CD1c-positive myeloid dendritic cell (primary cell): ENCODE measurements around the gene CDC42SE2.
A peak's percentile ranks its signal among the peaks of the same experiment; 100 is the strongest.
"Not testable (repeated sequence)": the region's sequence is repeated elsewhere in the genome, so short reads cannot be mapped to it uniquely, and the experiment has no call there.

ENCODE experiments used
- DNase-seq: peaks from one replicate; pipeline ENCODE4 v3.0.0-alpha.2; 2016; ENCODE audit errors: extremely low spot score

Gene CDC42SE2

DNA sequence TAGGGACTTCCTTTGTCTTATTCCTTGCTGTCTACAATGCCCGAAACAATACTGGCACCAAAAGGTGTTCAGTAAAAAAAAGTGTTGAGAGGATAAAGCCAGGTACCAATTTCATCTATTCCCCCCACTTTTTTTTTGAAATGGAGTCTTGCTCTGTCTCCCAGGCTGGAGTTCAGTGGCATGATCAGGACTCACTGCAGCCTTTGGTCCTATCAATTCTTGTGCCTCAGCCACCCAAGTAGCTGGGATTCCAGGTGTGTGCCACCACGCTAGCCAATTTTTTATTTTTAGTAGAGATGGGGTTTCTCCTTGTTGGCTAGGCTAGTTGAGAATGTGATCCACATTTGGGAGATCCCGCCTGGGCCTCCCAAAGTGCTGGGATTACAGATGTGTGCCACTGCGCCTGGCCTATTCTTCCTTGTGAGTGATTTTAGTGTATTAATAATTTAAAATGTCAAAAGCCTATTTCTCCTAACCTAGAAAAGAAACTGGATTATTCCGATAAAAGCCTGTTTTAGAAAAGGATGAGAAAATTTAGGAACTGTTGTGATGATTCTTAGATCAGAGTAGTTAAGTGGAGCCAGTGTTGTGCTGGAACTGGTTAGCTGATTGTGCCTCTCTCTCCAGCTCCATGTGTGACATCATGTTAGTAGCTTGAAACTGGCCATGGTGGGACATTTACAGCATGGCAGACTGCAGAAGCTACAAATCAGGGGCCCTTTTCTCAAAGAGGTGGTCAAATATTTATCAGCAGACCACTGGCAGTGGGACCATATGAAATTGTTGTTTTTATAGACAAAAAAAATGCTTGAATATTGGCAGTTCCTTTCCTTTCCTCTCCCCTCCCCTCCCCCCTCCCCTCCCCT lies 14.3 kb downstream of the CDC42SE2 start:
- DNase-seq: no peak

DNA sequence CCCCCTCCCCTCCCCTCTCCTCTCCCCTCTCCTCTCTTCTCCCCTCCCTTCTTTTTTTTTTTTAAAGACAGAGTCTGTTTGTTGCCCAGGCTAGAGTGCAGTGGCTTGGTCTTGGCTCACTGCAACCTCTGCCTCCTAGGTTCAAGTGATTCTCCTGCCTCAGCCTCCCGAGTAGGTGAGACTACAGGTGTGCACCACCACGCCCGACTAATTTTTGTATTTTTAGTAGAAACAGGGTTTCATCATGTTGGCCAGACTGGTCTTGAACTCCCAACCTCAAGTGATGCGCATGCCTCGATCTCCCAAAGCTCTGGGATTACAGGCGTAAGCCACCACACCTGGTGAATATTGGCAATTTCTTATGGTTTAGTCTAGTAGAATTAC lies 14.9 kb downstream of the CDC42SE2 start:
- not testable (repeated sequence) for DNase-seq

DNA sequence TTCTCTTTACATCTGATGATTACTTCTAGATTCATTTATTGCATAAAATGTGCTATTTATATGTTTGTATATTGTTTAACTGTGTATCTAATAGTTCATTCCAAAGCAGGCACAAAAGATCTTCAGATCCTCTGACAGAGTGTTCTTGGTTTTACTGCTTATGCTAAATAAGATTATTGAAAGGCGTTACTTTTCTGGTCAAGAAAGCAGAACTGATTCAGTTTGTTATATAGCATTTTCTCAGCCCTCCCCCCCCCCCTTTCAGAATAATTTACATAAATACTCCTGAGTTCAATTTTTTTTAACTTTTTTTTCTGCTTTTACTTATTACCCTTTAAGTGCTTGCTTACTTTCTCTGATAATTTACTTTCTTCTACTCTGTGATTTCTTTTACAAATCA lies 15.4 kb downstream of the CDC42SE2 start:
- DNase-seq: peak; percentile 44

DNA sequence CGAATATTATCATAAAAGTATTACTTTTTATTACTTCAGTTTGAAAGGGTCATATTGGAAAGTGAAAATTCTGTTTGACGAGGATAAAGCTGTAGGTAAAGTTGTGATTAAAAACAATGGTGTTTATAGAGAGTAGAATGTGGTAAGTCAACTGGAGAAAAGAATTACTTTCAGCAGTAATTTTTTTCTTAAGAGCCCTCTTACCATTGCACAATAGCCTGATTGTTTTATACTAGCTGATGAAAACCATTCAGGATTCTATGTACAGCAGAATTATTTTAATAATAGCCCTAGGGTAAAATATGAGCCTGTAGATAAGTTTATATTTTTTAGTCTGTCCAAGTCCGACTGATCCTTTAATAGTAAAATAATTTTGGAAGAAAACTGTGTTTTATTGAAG lies 16.6 kb downstream of the CDC42SE2 start:
- no peak for DNase-seq

DNA sequence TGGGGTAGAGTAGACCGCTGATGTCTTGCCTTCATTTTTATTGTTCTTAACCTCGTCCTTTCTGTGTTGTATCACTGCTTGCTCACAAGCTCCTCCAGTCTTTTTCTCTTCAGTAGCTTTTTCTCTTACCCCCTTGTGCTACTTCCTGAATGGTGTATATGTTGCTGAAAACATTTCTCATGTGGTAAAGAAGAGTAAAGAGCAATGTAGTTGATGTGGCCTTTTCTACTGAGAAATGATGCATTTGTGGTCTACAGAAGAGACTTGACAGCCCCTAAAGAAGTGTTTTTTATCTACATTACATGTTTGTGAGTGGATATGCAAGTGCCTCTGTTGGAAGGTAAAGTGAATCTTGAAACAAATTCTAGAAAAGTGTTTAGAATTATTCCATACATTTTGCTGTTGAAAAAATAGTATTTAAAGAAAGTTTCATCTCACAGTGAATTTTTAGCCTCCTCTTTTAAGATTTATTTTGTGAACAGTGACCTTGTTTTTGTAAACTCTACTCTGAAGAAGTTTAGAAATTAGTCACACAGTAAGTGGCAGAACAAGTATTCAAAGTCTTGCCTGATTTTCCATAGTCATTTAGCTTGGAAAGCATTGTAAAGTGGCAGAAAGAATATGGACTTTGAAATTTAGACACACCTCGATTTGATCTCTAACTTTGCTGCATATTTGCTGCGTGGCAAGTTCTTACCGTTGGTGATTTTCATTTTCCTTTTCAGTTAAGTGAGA lies 17.4 kb downstream of the CDC42SE2 start:
- peak; percentile 50 for DNase-seq

DNA sequence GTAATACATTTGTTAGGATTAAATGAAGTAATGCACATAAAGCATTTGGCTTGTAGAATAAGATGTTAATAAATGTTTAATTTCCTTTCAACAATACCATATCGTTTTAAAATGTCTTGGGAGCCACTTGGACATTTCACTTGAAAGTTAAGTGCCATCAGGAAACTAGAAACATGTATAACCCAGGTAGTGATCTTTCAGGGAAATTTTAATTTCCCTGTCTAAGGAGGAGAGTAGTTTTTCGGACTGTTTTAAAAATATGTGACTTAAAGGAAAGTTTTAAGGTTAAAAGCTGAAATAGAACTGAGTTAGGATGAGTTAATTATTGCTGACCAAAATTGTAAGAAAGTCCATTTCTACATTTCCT lies 18.0 kb downstream of the CDC42SE2 start:
- no peak for DNase-seq

DNA sequence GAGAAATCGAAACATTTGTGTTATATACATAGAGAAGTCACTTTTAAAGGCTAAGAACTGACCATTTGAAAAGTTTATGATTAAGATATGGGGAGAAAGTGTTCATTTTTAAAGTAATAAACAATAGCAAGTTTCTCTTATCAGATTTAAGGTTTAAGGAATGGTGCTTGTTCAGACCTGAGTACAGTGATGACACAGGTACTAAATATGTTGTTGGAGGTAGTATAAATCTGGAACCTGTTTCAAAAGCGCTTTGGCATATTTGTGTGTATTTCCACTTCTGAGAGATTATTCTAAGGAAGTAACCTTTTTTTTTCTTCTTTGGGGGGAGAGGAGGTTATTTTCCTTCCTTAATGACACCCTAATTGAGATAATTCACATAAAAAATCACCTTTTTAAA lies 18.4 kb downstream of the CDC42SE2 start:
- DNase-seq: no peak

DNA sequence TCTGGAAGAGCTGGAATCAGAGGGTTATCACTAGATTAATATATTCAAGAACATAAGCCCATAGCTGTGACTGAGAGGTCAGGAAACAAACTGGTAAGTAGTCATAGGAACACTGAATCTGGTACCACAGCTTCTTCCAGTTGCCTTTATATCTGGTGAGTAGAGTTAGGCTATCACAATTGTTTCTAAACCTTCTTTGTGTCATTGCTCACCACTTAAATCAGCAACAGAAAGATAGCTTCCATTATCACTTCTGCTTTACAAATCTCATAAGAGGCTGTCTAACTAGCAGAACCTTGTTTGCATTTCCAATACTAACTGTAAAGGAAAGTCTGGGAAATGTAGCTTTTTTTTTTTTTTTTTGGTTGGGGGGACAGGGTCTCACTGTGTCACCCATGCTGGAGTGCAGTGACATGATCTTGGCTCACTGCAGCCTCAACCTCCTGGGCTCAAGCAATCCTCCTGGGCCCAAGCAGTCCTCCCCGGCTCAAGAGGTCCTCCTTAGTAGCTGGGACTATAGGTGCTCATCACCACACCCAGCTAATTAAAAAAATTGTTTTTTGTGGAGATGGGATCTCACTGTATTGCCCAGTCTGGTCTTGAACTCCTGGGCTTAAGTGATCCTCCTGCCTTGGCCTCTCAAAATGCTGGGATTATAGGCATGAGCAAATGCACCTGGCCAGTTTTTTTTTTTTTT lies 22.0 kb downstream of the CDC42SE2 start:
- no peak for DNase-seq

DNA sequence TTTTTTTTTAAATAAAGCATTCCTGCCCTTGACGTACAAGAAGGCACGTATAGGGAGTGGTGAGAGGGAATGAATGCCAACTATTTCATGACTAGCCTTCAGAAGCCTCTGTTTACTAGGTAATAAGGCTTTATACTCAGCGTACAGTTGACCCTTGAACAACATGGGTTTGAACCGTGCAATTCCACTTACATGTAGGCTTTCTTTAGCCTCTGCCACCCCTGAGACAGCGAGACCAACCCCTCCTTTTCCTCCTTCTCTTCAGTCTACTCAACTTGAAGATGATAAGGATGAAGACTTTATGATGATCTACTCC lies 22.5 kb downstream of the CDC42SE2 start:
- no peak for DNase-seq

DNA sequence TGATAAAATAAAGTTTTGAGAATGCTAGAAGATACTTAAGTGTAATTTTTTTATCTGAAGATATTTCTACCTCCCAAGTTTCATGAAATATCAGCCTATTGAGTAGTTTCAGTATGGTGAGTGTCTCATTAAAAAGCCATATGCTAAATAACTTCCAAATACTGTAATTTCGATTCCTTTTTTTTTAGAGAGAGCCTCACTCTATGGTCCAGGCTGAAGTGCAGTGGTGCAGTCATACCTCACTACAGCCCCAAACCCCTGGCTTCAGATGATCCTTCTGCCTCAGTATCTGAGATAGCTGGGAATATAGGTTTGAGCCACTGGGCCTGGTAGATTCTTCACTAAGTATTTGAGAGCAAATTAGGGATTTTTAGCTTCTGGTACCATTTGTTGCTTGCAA lies 24.5 kb downstream of the CDC42SE2 start:
- DNase-seq: no peak

DNA sequence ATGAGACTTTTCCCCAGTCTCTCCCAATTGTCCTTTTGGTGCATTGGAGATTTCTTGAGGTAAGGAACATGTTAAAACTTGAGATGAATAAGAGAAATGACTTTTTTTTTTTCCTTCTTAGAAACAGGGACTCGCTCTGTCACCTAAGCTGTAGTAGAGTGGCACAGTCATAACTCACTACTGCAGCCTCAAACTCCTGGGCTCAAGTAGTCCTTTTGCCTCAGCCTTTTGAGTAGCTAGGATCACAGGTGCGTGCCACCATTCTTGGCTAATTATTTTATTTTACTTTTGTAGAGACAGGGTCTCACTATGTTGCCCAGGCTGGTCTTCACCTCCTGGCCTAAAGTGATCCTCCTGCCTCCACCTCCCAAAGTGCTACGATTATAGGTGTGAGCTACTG lies 25.9 kb downstream of the CDC42SE2 start:
- DNase-seq: no peak

DNA sequence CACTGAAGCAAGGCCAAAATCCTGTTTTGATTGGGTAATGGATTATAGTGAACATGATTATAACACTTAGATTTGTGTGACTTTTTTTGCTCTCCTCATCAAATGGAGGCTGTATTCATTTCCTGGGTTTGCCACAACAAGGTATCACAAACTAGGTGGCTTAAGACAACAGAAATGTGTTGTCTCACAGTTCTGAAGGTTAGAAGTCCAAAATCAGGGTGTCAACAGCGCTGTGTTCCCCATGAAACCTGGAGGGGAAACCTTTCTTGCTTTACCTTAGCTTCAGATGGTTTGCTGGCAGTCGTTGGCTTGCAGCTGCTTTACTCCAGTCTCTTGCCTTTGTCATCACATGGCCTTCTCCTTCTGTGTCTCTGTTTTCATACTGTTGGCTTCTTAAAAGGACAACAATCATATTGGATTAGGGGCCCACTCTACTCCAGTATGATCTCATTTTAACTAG lies 32.4 kb downstream of the CDC42SE2 start:
- DNase-seq: no peak

DNA sequence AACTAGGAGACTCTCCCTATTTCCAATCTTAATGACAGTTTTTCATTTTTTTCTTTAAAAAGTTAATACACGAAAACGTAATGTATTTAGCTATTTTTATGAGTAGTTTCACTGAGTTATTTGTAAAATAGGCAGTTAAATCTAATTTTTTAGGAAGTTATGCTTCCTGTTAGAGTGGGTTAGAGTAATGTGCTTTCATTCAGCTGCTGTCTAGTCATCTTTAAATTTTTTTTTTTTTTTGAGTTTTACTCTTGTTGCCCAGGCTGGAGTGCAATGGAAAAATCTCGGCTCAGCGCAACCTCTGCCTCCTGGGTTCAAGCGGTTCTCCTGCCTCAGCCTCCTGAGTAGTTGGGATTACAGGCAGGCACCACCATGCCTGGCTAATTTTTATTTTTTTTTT lies 34.0 kb downstream of the CDC42SE2 start:
- DNase-seq: peak; percentile 27

DNA sequence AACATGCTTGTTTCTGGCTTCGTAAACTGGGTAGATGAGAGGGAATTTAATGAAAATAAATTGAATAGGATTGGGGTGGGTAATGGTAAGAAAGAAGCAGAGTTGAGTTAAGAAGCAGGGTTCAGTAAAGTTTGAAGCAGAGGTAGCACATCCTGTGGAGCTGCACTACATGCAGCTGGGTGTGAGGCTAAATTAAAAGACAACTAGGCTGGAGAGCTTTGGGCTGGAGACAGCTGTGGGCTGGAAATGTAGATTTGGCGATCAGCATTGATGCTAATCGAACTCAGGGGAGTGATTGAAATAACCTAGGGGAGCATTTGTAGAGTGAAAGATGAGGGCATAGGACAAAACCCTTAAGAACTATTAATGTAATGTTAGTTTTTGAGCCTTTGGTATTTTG lies 35.6 kb downstream of the CDC42SE2 start:
- DNase-seq: no peak

DNA sequence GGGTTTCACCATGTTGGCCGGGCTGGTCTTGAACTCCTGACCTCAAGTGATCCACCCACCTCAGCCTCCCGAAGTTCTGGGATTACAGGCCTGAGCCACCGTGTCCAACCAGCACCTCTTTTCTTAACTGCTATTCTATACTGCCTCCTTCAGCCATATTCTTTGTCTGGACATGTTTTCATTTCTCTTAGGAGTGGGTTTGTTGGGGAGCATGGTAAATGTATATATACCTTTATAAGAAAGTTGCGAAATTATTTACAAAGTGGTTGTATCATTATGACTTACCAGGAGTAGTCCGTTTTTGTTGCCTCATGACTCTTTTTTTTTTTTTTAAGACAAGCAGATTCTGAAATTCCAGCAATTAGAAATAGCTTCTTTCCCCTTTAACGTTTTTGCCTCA lies 38.7 kb downstream of the CDC42SE2 start:
- no peak for DNase-seq

DNA sequence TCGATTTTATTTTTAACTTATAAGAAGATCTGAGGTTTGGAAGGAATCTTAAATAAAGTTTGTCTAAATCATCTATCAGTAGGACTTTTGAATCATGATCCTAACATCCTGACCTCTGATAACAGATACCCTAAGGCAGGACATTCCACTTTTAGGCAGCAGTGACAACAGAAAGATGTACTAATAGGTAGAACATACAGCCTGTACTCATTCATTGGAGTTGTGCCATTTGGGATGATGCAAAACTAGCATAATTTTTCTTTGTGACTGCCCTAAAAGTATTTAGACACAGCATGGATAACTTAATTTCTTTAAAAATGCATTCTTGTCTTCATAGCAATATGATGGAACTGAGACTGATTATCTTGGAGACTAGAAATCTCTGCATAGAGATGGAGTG lies 39.7 kb downstream of the CDC42SE2 start:
- DNase-seq: no peak

DNA sequence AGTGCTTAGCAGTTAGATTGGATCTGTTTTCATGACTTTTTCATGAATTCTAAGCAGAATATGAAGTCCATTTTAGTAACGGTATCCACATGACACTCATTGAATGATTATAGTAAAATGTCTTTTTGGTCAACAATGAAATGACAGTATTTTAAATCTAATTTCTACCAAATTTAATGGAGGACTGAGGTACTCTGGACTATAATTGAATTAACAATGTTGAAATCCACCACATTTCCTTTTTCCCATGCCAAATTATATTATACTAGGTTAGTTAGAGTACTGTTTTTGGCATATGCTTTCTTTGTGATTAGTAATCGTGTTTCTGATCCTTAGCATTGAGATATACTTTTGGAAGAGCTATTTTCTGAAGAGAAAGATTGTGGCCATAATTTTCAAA lies 40.6 kb downstream of the CDC42SE2 start:
- no peak for DNase-seq

DNA sequence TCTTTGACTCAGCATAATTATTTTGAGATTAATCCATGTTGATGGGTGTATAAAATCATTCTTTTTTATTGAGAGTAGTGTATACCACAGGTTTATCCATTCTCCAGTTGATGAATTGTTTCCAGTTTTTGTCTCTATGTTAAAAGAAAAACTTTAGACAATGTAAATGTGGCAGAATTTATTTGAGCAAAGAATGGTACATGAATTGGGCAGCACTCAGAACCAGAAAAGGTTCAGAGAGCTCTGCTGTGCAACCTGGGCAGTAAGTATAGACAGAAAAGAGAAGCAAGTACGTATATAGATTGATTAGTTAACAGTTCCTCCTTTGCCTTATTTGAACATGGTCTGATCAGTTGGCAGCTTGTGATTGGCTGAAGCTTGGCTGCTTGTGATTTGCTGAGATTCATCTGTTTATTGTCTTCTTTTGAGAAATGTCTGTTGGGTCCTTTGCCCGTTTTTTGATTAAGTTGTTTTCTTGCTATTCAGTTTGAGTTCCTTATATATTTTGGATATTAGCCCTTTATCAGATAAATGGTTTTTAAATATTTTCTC lies 41.4 kb downstream of the CDC42SE2 start:
- DNase-seq: peak; percentile 17

DNA sequence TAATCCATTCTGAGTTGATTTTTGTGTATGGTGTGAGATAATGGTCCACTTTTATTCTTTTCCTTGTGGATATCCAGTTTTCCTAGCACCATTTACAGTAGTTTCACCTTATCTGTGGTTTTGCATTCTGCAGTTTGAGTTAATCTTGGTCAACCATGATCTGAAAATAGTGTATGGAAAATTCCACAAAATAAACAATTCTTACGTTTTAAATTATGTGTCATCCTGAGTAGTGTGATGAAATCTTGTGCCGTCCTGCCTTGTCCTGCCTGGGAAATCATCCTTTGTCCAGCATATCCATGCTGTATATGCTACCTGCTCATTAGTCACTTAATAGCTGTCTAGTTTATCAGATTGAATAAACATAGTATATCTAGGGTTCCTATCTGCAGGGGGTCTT lies 42.1 kb downstream of the CDC42SE2 start:
- DNase-seq: no peak

DNA sequence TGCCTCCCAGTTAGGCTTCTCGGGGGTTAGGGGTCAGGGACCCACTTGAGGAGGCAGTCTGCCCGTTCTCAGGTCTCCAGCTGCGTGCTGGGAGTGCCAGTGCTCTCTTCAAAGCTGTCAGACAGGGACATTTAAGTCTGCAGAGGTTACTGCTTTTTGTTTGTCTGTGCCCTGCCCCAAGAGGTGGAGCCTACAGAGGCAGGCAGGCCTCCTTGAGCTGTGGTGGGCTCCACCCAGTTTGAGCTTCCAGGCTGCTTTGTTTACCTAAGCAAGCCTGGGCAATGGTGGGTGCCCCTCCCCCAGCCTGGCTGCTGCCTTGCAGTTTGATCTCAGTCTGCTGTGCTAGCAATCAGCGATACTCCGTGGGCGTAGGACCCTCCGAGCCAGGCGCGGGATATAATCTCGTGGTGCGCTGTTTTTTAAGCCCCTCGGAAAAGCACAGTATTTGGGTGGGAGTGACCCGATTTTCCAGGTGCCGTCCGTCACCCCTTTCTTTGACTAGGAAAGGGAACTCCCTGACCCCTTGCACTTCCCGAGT lies 48.5 kb downstream of the CDC42SE2 start:
- not testable (repeated sequence) for DNase-seq

DNA sequence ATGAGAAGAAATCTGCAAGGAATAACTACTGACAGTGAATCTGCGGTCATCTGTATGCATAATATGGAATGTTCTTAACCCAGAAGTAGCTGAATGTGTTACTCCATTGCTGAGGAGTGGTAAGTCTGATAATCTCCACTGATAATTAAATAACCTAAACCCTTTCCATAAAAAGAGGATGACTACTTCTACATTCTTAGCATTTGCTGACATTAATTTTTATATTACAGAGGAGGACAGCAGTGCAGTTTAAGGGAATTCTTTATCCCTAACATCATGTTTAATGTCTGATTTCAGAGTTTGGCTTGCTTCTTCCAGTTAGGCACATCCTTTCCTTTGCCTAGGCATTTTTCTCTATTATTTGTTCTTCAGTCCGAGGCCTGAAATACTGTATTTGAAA lies 52.2 kb downstream of the CDC42SE2 start:
- no peak for DNase-seq

DNA sequence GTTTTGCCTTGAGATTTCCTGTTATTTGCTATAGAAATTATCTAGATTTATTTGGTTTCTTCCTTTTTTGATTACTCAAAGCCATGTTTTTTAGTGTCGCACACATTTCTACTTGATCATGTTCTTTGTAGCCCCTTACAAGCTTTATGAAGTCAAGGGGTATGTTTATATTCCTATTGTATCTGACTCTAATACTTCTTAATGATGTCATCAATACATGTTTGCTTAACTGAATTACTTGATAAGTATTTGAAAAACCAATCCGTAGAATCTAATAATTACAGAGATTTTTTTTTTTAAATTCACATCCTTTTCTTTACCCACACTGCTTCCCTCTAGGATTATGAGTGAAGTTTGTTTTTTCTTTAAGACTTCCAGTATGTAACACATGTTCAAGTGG lies 53.0 kb downstream of the CDC42SE2 start:
- no peak for DNase-seq
